Keratinocyte (primary cell): Measurements from ENCODE around the gene PIM3.

ENCODE experiments used
- EZH2 ChIP-seq: IDR thresholded peaks from one replicate; pipeline ENCODE4 v1.6.1; 2012; ENCODE audit warnings: inconsistent platforms, mild to moderate bottlenecking, low read length, moderate library complexity
- TF ChIP-seq, protein P1 (sequence below), 3 experiments: IDR thresholded peaks in 1 of 3; conservative IDR thresholded peaks in 1 of 3; optimal IDR thresholded peaks in 1 of 3; 2 replicates in 2 of 3; 3 replicates in 1 of 3; pipeline versions ENCODE3 to v1.5.1; 2011; ENCODE audit warnings: low read length in 3 of 3, mild to moderate bottlenecking in 3 of 3, moderate library complexity in 2 of 3, control low read depth in 1 of 3, inconsistent platforms in 1 of 3; ENCODE audit not compliant: insufficient read depth in 2 of 3; ENCODE audit errors: extremely low read depth in 1 of 3

DNA sequence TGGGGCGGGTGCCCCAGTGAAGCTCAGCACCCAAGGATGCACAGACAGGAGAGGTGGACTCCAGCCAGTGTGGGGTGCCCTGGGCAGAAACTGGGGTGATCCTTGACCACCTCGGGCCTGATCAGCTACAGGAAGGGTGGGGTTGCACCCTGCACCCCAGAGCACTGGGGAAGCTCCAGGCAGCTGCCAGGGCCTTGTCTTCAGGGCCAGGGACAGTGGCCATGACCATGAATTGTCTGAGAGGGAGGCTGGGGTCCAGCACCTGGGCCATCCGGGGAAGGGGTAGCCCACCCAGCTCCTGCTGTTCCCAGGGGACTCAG, 34.4 kb downstream of the PIM3 start:
- TF ChIP-seq, protein P1, sequence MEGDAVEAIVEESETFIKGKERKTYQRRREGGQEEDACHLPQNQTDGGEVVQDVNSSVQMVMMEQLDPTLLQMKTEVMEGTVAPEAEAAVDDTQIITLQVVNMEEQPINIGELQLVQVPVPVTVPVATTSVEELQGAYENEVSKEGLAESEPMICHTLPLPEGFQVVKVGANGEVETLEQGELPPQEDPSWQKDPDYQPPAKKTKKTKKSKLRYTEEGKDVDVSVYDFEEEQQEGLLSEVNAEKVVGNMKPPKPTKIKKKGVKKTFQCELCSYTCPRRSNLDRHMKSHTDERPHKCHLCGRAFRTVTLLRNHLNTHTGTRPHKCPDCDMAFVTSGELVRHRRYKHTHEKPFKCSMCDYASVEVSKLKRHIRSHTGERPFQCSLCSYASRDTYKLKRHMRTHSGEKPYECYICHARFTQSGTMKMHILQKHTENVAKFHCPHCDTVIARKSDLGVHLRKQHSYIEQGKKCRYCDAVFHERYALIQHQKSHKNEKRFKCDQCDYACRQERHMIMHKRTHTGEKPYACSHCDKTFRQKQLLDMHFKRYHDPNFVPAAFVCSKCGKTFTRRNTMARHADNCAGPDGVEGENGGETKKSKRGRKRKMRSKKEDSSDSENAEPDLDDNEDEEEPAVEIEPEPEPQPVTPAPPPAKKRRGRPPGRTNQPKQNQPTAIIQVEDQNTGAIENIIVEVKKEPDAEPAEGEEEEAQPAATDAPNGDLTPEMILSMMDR (optimal IDR thresholded peaks at IDR 0.05 in 1 of 3, IDR thresholded peaks at IDR 0.05 in 1 of 3, conservative IDR thresholded peaks at IDR 0.05 in 1 of 3; ENCODE audit: extremely low read depth in 1 of 3, insufficient read depth in 2 of 3, low read length in 3 of 3), result no peak
- TF ChIP-seq EZH2, result no peak
